NCI-H1092 treated with DMSO at 0.1 percent for 48 hours (cell line): ENCODE data around the gene ZDHHC8.

Experiments used
- DNase-seq: peaks from one replicate; lab custom pipeline; 2025; lab: John Stamatoyannopoulos, UW

The ZDHHC8 gene

DNA sequence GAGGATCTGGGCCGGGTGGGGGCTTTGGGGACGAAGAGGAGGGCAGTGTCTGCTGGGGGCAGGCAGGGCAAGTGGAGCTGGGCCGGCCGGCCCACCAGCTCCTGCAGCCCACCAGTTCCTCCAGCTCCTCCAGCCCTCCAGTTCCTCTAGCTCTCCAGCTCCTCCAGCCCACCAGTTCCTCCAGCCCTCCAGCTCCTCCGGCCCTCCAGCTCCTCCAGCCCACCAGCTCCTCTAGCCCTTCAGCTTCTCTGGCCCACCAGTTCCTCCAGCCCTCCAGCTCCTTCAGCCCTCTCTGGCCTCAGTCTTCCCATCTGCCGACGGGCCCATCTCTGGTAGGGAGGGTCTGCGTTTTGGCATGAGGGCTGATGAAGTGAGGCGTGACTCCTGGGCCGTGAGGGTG, 28.4 kb downstream of the ZDHHC8 start:
- DNase-seq: no peak

DNA sequence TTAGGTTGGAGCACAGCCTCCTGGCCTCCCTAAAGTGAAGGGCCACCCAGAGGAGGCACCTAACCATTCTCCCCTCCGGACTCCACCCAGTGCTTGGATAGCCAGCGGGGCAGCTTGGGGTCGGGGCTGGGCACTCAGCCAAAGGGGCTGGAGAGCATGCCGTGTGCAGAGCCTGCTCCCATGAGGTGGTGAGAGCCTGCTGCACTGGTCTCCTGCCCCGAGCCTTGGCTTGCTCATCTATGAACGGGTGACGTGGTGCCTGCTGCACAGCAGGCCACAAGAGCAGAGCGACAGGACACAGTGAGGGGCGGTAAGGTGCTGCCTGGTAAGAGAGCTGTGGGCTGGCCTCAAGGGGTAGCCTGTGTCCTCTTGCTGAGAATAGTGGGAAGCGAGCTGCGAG, 33.3 kb downstream of the ZDHHC8 start:
- no peak for DNase-seq

DNA sequence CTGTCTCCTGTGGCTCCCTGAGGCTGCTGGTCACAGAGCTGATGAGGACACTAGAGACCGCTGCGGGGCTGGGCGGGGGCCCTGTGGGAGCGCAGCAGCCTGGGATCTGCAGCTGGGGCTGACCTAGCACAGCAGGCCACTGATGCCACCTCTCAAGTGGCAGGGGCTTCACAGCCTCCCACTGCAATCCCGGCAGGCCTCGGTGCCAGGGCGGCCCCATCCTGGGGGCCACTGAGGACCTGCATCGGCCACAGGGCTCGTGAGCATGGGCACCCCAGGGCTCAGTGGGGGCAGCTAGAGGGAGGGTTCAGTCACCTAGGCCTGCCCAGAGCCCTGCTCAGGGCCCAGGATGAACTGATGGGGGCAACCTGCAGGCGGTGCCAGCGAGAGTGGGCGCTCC, 33.8 kb downstream of the ZDHHC8 start:
- no peak for DNase-seq

DNA sequence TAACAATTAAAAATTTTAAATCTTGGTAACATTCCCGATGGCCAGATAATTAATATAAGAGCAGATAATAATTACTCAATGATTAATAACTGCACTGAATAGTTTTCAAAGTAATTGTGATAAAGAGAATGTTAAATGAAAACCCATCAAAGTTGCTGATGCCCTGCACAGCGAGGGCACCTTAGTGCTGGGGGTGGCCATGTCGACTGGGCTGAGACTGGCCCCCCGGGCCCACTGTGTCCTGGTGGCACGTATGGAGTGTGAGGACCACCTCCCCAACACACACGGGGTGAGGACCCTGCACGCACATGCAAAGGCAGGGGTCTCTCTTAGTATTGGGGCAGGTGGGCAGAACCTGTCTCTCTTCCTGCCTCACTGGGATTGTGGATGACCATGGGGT, 34.3 kb downstream of the ZDHHC8 start:
- no peak for DNase-seq

DNA sequence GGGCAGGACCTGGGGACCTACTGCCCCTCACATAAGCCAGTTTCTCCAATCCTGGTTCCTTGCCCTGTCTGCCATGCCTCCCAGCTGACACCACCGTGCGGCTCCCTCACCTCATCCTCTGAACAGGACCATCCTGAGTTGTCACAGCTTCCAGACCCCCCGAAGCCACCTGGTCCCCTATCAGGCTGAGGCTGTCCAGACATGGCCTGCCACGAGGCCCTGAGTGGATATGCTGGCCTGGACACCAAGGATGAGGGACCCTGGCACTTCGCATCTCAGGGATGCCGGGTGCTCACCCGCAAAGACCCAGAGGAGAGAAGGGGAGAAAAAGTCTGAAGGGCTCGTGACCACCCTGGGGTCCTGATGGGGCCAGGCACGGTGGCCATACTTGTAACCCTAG, 35.1 kb downstream of the ZDHHC8 start:
- no peak for DNase-seq

DNA sequence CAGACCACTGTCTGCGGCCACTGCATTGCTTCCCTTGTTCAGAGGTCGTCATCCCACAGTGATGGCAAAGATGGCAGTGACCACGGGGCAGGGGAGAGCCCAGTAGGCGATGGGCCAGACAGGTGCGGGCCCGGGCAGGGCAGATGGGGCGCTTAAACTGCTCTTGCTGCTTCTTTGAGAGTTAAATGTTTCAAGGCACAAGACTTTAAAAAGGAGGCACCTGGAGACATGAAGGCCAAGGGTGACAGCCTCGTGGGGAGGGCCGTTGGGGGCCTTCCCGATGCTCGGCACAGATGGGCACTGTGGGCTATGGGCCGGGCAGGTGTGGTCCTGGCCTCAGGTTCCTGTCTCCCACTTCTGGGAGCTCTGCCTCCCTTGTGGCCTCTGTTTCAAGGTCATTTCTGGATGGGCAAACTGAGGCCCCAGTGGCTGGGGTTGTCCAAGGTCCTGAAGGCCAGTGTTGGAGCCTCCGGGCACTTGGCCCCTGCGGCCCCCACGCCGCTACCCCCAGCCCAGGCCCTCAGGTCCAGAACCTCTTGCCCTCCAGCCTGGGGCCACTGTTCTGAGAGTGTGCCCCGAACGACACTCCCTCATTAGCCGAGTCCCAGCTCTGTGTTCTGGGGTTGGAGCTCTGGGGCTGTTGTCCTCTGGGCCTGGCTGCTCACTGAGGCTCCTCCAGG, 36.2 kb downstream of the ZDHHC8 start:
- DNase-seq: no peak

DNA sequence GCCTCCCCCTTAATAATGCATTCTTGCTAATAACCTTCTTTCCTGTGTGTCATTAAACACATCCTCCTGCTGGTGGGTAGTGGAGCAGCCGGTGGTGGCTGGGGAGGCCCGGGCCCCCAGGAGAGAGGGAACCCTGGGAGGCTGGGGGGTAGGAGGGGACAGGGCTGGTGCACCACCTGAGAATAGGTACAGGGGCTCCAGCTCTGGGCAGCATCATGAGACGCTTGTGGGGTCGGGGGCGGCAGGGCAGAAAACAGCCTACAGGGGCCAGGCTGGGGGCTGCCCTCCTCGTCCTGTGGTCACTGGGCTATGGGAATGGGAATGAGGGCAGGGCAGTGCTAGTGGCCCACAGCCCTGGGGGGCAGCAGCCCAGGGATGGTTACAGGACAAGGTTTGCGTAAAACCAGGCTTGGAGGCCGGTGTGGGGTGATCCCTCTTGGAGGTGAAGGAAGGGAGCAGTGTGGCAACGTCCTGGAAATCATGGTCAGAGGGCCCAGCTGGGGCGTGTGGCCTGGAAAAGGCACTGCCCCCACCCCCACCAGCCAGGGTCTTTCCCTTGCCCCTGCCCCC, 37.7 kb downstream of the ZDHHC8 start:
- no peak for DNase-seq

DNA sequence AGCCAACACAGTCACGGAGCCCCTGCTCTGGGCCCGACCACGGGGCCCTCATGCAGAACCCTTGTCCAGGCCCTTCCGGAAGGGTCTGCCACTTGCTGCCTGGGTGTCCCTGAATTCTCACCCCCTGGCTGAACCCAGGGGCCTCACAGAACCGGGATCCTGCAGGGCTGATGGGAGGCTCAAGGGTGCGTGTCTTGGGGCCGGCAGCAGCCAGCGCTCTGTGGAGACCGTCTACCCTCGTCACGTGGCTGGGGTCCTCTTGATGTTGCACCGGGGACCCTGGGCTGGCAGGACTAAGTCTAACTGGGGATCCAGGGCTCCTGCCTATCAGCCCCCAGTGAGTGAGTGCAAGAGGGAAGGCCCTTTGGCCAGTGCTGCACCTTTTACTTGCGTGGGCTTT, 38.6 kb downstream of the ZDHHC8 start:
- no peak for DNase-seq

DNA sequence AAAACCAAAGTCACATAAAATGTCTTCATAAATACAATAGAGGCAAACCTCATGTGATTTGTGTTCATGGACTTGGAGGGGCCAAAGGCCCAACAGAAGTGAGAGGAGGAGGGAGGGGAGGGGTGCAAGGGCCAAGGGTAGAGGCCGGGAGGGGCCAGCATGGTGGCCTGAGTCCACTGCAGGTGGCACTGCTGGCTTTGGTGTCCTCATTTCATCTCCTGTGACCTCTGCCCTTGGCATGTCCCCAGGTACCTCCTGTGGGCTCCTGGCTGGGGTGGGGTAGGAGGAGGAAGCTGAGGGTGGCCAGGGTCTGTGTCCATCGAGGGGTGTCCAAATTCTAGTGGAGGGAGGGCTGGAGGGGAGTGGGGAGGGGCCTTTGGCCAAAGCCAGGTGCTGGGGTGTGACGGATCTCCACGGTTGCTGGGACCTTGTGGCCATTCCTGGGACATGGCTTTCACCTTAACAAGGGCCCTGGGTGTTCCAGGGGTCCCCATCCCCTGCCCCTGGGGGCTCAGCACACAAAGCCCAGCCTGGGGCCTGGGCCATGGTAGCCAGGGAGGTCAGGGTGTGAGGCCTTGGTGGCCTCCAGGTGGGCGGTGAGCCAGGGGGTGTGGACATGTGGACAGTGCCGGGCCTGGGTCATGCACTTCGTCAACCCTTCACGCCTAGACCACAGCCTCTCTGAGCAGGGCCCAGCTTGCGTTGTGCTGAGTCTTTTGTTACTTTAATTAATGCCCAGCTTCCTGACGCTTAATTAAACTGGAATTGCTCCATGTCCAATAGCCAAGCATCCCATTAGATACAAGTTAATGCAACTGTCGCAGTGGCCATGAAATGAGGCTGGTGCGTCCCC, 39.9 kb downstream of the ZDHHC8 start:
- no peak for DNase-seq

DNA sequence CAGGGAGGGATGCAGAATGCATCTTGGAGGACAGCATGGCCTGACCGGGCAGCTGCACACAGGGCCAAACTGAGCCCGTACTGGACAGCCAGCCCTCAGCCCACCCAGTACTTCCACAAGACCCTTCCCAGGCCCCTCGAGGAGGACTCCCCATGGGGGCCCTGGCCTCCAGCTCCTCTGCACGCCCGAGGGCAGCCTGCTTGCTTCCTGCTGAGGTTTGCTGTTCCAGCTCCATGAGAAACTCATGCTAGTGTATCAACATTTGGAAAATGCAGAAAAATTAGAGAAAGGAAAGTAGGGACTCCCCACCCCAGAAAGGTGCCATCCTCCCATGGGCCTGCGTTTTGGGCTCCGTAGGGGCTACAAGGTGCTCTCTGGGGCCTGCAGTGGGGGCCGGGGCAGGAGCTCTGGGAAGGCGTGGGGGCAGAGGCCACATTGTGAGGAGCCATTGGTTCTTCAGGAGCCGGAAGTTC, 40.6 kb downstream of the ZDHHC8 start:
- DNase-seq: no peak

DNA sequence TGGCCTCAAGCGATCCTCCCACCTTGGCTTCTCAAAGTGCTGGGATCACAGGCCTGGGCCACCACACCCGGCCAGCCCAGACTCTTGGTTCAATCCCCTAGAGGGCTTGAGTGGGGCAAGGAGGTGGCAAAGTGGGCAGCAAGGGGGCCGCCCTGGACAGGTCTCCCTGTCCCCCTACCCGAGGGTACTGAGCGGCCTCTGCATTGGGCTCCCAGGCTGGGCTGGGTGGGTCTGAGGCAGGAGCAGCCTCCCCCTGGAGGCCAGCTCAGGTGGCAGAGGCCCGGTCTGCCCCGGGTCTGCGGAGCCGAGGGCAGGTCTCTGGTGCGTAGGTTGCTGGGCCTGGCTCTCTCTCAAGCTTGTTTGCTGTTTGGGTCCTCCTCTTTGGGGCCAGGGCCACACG, 41.6 kb downstream of the ZDHHC8 start:
- no peak for DNase-seq

DNA sequence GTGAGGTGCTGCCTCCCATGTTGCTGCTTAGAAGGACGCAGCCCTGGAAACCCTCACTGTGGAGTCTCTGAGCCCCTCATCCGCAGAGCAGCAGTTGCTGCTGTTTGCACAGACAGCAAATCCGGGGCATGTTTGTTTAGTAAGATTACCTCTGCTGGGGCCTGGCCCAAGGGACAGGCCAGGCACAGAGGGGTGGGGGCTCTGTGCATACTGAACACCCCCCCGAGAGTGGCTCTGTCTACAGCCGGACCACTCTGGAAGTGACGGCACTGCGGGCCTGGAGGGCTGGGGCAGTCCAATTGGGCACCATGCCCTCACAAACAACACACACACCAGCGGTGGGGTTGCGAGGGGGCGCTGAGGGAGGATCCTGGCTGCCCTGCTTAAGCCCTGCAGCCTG, 42.2 kb downstream of the ZDHHC8 start:
- DNase-seq: peak; percentile 73

DNA sequence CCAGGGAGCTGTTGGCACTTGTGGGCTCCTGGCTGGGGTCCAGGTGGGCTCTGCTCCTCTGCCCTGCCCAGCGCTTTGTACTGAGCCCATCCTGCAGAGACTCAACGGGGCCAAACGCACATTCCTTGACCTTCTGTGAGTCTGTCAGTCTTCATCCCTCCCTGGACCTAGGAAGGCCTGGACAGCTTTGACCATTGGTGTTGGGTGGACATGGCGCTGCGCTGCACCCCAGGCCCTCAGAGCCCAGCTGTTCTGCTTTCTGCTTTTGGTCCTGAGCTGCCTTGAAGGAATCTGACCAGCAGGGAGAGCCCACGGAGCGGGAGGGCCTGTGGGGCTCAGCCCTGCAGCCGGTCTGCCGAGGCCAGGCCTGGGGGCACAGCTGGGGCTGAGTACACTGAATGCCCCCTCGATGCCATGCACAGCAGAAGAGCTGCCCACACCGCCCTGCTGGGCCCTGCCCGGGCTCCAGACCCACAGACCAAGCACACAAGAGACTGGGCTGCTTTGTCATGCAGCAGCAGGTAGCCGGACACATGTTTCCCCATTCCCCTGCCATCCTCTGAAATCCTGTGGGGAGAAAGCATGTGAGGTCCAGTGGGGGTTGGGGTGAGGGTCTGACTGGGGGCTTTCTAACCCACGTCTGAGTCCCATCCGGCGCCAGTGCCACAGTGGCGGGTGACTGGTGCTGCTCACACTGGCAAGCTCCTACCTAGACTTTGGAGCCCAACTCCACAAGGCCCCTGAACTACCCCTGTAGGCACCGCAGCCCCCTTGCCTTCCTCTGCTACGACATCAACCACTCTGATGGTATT, 43.4 kb downstream of the ZDHHC8 start:
- DNase-seq: no peak

DNA sequence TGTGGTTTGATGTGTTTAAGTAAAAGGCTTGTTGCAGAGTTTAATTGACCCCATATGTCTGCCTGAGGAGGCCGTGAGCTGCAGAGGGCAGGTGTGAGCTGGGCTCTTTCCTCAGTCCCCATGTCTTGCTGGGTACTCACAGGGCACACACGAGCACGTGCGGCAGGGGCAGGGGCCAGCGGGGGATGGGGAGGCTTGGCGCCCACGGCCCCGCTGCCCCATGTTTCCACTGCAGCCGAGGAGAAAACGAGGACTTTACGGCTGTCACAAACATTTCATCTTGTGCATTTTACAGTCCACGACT, 43.9 kb downstream of the ZDHHC8 start:
- no peak for DNase-seq

DNA sequence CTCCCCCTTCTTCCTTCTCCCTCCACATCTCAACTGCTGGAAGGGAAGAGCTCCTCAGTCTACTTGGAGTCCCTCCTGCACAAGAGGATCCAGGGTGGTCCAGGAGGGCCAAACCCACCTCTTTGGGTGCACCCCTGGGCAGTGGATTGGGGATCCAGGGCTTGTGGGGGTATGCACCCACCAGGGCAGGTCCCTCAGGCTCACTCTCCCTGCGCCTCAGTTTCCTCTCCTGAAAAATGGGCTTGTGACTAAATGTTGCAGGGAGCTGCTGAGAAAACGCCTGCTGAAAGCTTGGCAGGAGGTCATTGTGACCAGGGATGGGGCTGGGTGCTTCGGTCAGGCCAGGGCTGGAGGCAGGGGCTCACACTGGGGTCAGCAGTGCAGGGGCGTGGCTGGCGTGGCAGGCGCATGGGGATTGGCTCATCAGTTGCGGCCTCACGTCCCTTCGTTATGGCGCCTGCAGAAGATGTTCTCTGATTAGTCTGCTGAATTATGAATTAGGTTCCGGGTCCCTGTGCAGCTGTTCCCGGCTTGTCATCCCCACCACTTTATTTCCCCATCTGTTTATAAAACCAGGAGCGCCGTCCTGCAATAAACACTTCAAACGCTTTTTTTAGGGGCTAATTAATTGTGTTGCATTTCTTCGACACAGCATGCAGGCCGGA, 44.9 kb downstream of the ZDHHC8 start:
- no peak for DNase-seq

DNA sequence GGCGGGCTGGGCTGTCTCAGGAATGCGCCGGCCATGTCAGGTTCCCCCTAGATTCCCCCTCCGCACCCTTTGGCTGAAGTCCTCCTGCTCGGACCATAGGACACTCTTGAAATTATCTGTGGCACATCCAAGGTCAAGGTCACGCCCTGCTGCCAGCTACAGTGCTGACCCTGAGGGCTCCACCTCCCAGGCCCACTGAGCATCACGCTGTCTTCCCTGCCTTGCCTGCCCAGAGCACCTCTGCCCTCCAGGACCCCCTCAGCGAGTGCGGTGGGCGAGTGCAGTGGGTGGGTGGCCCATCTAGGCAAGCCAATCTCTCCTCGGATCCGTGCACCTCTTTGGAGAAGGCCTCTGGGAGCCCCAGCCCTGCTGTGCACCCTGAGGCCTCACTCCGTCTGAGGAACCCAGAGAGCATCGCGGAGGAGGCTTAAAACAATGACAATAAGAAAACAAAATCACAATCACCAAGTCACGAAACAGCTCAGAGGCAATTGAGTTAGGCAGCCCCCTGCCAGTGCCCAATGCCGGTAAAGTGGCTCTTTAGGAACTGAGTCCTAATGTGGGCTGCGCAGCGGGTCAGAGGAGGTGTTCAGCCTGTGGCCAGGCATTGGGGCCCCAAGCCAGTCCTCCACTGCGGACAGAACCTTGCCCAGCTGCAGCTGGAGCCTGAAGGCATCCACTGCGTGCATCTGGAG, 45.8 kb downstream of the ZDHHC8 start:
- no peak for DNase-seq

DNA sequence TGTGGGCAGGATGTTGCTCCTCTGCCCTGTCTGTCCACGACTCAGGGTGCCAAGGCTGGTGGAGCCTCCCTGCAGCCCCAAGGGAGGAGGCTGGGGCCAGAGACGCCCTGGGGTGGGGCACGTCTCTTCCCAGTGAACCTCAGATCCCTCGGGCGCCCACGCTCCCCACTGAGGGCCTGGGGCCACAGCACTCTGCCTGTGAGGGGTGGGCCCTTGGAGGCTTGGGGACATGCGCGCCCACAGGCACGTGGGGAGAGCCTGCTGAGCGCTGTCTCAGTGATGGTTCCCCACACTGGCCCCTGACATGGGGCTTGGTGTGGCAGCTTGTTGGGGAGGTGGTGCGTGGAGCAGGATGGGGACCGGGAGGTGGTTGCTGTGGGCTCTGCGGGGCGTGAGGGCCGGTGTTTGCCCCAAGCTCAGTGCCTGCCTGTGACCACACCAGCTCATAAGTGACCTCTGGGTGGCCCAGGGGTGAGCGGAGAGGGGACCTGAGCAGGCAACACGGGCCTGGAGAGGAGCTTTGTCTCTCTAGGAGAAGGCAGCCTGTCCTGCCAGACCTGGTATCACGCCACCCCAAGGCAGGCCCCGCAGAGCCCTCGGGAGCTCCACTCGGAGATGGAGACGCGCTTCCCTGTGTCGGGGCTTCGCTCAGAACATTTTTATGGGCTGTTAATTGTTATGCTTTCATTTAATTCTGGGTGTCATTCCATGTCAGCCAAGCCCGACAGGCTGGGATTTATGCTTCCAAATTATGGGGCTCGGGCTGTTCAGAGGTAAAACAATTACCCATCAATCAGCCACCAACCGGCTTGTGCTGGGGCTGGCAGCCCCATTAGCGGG, 46.7 kb downstream of the ZDHHC8 start:
- no peak for DNase-seq

DNA sequence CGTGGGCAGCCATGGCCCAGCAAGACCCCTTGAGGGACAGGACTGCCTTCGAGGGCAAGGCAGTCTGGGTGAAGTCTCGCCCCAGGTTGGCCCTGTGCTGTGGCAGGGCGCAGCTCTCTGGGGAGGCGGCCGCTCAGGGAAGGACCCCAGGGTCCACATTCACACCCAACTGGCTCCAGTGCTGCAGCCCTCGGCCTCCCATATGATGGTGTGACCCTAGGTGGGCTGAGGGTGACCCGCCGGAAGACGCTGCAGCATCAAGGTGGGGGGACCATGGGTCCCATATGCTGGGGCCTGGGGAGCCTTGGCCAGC, 47.3 kb downstream of the ZDHHC8 start:
- no peak for DNase-seq

DNA sequence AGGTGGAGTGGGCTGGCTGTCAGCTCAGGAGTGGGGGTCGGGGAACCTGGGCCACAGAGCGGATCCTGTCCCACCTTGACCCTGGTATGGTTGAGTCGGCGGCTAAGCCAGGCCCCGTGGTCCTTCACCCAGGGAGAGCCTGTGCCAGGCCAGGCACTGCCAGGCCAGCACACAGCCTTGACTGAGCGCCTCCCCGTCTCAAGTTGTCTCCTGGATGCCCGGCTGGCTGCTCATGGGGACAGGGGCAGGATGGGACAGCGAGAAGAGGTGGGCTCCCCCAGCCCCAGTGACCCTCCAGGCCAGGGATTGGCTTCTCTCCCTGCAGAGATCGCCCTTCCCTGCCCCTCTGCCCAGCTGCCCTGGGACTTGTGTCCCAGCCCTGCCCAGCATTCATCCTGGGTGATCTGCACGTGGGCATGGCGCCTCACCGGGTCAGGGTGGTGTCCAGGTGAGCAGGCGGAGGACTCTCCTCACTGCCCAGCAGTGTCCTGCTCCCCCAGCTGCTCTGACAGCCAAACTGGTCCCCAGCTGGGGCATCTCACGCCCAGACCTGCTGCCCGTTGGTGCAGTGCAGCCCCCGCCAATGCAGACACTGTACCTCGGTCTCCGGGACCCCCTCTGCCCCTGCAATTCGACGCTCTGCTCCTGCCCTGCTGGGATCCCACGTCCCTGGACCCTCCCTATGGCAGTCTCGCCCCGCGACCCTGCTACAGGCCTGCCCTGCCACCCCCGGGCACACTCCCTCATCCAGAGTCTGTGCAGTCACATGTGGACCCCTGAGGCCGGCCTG, 48.0 kb downstream of the ZDHHC8 start:
- no peak for DNase-seq

DNA sequence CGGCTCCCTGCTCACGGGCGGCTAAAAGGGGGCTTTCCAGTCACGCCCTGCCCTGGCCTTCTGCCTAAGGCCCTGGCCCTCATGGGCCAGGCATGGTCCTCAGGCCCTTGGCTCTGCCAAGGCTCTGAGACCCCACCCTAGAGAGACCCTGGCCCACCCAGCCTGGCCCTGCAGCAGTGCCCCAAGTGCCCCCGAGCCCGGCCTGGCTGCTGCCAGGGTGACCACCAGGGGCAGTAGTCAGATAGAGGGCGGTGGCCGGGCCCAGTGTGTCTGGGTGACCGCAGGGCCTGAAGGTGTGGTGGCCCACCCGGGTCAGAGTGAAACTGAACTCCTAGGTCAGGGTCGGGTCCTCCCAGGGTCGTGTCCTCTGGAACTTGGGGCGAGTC, 48.6 kb downstream of the ZDHHC8 start:
- DNase-seq: no peak
